Stomach (tissue), 9 donors: ENCODE data around the gene PLA2G4A. TPM values are rescaled to one million over a fixed set of nuclear protein-coding genes. Genes with fewer than 3 reads are reported as not detected.

Experiments
- DNase-seq, 2 donors: peaks; one replicate each; pipeline versions ENCODE4 v3.0.0 to v3.0.0-alpha.2; 2013 to 2019
- H3K27ac ChIP-seq, 5 donors: fragments of 200-600 bp in 4 of 5; sonication (generic) in 4 of 5; one replicate each; pipeline ENCODE4 v1.5.1; 2013 to 2019; ENCODE audit warnings: mild to moderate bottlenecking in 1 of 5, moderate library complexity in 1 of 5
- H3K27me3 ChIP-seq, 3 donors: fragments of 200-600 bp; sonication (generic); one replicate each; pipeline ENCODE4 v1.5.1; 2017 to 2019; ENCODE audit warnings: mixed run types in 1 of 3
- H3K36me3 ChIP-seq, 4 donors: fragments of 200-600 bp; sonication (generic); 1 replicate in 3 of 4; 2 replicates in 1 of 4; pipeline ENCODE4 v1.5.1; 2016 to 2019
- H3K4me1 ChIP-seq, 4 donors: fragments of 200-600 bp; sonication (generic); one replicate each; pipeline ENCODE4 v1.5.1; 2016 to 2019
- H3K4me3 ChIP-seq, 4 donors: fragments of 200-600 bp; sonication (generic) in 3 of 4; one replicate each; pipeline ENCODE4 v1.5.1; 2016 to 2019; ENCODE audit warnings: mild to moderate bottlenecking in 1 of 4
- H3K9me3 ChIP-seq, 4 donors: fragments of 200-600 bp; sonication (generic); one replicate each; pipeline ENCODE4 v1.5.1; 2016 to 2019
- EP300 ChIP-seq: sonication (generic); formaldehyde crosslinking; IDR thresholded peaks from one replicate; pipeline ENCODE4 v1.6.1; 2017; ENCODE audit warnings: antibody characterized with exemption
- POLR2A ChIP-seq, 4 donors: fragments of 450-650 bp; IDR thresholded peaks; one replicate each; pipeline ENCODE4 v1.6.1; 2016; ENCODE audit warnings: antibody characterized with exemption in 4 of 4, control low read depth in 2 of 4, mild to moderate bottlenecking in 1 of 4, moderate library complexity in 1 of 4
- POLR2AphosphoS5 ChIP-seq, 3 donors: sonication (generic); formaldehyde crosslinking; IDR thresholded peaks; one replicate each; pipeline ENCODE4 v1.6.1; 2016; ENCODE audit warnings: antibody characterized with exemption in 3 of 3
- WGBS, 5 donors: extraction: QIAGEN DNeasy Blood & Tissue Kit in 3 of 5; methylation state at CpG; one replicate each; pipeline versions ENCODE4 v1.1.5 to v1.1.7; 2013 to 2018; 5-methylcytosine and 5-hydroxymethylcytosine counted together
- intact Hi-C: fragments of 100-400 bp; cut with DNase I; formaldehyde crosslinking; loops from one replicate; pipeline ENCODE4 v1.15.1; 2023; ENCODE audit warnings: low total_unique reads
- polyA plus RNA-seq, 3 donors: library from polyadenylated mRNA; stranded (reverse); fragments of 200-250 nt; gene quantifications; one replicate each; pipeline ENCODE4 v1.2.3, GENCODE V29; 2013
- total RNA-seq, 5 donors: library from RNA; depleted of rRNA; stranded (reverse); fragments of >200 nt; gene quantifications; one replicate each; pipeline versions ENCODE4 v1.1.0 to v1.2.3, GENCODE V29; 2014 to 2016
- TF ChIP-seq, protein P1 (sequence below), 7 experiments: fragments of 450-650 bp in 4 of 7; fragments of 200-600 bp in 3 of 7; sonication (generic) in 3 of 7; IDR thresholded peaks; one replicate each; pipeline ENCODE4 v1.5.1; 2016 to 2019; ENCODE audit warnings: antibody characterized with exemption in 7 of 7, control low read depth in 2 of 7, mild to moderate bottlenecking in 1 of 7
- donor health status: healthy with polysubstance abuse.
- donor health status: Bipolar disorder and iron deficiency.
- donor health status: healthy.

Gene PLA2G4A
- total and polyA plus RNA-seq, 8 donors, result 2.2 to 17.8 (median 6.8) TPM

DNA sequence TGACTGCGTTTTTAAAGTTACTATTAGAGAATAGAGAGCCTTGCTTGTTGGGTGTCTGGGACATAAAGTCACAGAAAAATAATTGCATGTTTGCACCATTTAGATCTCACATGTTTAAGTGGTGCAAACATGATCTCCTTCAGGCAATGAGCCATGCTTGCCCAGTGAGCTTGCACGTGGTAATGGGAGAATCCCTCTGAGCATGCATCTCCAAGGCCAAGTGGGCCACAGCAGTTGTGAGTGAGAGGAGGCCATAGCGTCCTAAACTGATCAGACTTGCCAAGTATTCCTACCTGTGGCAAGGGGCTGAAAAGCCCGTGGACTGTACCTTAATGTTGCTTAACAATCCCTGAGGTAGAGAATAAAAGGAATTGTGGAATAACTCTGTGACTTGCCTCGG is 158.3 kb downstream of the PLA2G4A start:
- H3K27ac ChIP-seq, result no peak overlapping the region
- DNase-seq, result no peak
- no peak overlapping the region for H3K4me3 ChIP-seq
- TF ChIP-seq, protein P1, sequence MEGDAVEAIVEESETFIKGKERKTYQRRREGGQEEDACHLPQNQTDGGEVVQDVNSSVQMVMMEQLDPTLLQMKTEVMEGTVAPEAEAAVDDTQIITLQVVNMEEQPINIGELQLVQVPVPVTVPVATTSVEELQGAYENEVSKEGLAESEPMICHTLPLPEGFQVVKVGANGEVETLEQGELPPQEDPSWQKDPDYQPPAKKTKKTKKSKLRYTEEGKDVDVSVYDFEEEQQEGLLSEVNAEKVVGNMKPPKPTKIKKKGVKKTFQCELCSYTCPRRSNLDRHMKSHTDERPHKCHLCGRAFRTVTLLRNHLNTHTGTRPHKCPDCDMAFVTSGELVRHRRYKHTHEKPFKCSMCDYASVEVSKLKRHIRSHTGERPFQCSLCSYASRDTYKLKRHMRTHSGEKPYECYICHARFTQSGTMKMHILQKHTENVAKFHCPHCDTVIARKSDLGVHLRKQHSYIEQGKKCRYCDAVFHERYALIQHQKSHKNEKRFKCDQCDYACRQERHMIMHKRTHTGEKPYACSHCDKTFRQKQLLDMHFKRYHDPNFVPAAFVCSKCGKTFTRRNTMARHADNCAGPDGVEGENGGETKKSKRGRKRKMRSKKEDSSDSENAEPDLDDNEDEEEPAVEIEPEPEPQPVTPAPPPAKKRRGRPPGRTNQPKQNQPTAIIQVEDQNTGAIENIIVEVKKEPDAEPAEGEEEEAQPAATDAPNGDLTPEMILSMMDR (IDR thresholded peaks at IDR 0.05), result no peak
- TF ChIP-seq EP300, result no peak
- TF ChIP-seq POLR2AphosphoS5 (IDR thresholded peaks at IDR 0.05), result no peak
- no peak for TF ChIP-seq POLR2A (IDR thresholded peaks at IDR 0.05)
- WGBS, 5 donors, result 79 to 92% (median 84%) methylated on average over 5 of the region's 5 CpGs
- no peaks in the 10 kb centered on the region for H3K27me3 ChIP-seq
- H3K36me3 ChIP-seq, result peaks cover 0 to 8% (median 0%) of the 10 kb centered on the region in 4 donors
- peaks cover 0 to 28% (median 8%) of the 10 kb centered on the region in 4 donors for H3K4me1 ChIP-seq
- intact Hi-C loops, result loop anchor here (5.0 to 10.0 kb wide), 3 partner anchors 380 to 582 kb away; no protein-coding TSS in a partner anchor
- H3K9me3 ChIP-seq, result no peaks in the 10 kb centered on the region

DNA sequence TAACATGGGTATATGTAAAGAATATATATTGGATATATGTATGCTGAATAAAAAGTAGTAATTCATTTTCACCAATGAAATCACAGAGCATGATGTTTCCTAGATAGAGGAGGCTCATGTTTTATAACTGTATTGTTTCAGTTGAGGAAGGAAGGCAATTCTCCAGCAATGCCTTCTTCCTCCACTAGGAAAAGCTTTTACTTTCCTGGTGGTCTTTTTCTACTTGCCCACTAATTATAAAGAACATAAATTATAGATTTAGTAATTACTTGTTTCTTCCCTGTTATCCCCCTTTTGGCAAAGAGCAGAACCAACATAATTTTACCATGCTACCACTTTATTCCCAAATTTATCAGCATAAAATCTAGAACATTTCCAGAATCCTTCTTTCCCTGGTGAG is 159.0 kb downstream of the PLA2G4A start:
- no peak for DNase-seq
- Histone ChIP-seq H3K4me3 (no peak overlapping the region), H3K36me3 (peaks cover 0 to 8% (median 0%) of the 10 kb centered on the region in 4 donors), H3K9me3 (no peaks in the 10 kb centered on the region), H3K4me1 (peaks cover 0 to 23% (median 6%) of the 10 kb centered on the region in 4 donors), H3K27me3 (no peaks in the 10 kb centered on the region), H3K27ac (no peak overlapping the region)
- intact Hi-C loops, result loop anchor here (5.0 to 10.0 kb wide), 3 partner anchors 380 to 583 kb away; no protein-coding TSS in a partner anchor
- TF ChIP-seq, protein P1 (IDR thresholded peaks at IDR 0.05), result peak in 1 of 7 experiments; percentile 10
- TF ChIP-seq POLR2AphosphoS5 (IDR thresholded peaks at IDR 0.05) (no peak), POLR2A (IDR thresholded peaks at IDR 0.05) (no peak), EP300 (no peak)

DNA sequence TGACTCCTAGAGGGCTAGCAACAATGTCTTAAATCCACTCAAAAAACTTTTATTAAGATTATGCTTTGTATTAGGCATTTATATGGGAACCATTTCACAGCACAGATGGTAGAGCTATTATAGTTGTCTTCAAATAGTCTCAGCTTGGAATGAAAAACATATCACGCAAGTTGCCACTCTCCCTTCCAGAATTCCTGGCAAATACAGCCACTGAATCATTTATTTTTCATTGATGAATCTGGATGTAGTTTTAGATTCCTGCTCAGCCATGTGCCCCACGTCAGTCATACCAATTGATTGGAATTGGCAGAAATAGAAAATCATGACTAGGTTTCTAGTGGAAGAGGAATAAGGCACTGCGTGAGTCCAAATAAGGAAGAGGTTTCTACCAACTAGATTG is 165.2 kb downstream of the PLA2G4A start:
- Histone ChIP-seq H3K4me1 (peaks cover 0 to 9% (median 0%) of the 10 kb centered on the region in 4 donors), H3K9me3 (no peaks in the 10 kb centered on the region), H3K27me3 (no peaks in the 10 kb centered on the region), H3K36me3 (peaks cover 0 to 8% (median 0%) of the 10 kb centered on the region in 4 donors), H3K27ac (no peak overlapping the region), H3K4me3 (no peak overlapping the region)
- TF ChIP-seq, protein P1 (IDR thresholded peaks at IDR 0.05), result no peak
- TF ChIP-seq EP300 (no peak), POLR2A (IDR thresholded peaks at IDR 0.05) (no peak), POLR2AphosphoS5 (IDR thresholded peaks at IDR 0.05) (no peak)
- DNase-seq, result no peak
- intact Hi-C loops, result no loop called here
- WGBS, 5 donors, result 73 to 89% (median 78%) methylated on average over 3 of the region's 3 CpGs

DNA sequence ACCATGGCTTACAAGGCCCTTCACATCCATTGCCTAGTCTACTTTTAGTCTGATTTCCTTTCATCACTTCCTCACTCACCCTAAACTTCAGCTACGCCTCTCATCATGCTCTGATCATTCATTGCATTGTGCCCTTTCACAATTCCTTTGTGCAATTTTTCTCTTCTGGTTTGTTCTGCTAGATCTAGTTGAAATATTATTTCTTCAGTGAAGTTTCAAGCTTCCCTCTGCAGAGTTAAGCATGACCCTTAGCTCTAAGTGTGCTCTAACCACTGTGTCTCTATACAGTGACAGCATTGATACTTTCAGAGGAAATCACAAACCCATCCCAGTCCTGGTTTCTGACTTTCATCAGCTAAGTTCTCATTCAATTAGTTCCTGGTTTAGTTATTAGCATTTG is 166.1 kb downstream of the PLA2G4A start:
- 78 to 84% (median 82%) methylated on average over 1 of the region's 1 CpG for WGBS, 5 donors

More for the DNA sequence above, 166.1 kb downstream of the PLA2G4A start:
- Histone ChIP-seq H3K4me1 (peaks cover 0 to 9% (median 0%) of the 10 kb centered on the region in 4 donors), H3K27me3 (peaks cover 0 to 6% (median 0%) of the 10 kb centered on the region in 3 donors), H3K9me3 (no peaks in the 10 kb centered on the region), H3K36me3 (peaks cover 0 to 3% (median 0%) of the 10 kb centered on the region in 4 donors), H3K27ac (no peak overlapping the region), H3K4me3 (no peak overlapping the region)
- TF ChIP-seq EP300, result no peak
- TF ChIP-seq, protein P1 (IDR thresholded peaks at IDR 0.05), result no peak
- no peak for DNase-seq
- intact Hi-C loops, result no loop called here
